H1 (cell line): ENCODE results near the gene CXCR5. TPM values are rescaled to one million over a fixed set of nuclear protein-coding genes. Genes with fewer than 3 reads are reported as not detected.

Experiments
- CTCF ChIA-PET: fragments of 300-600 bp; sonication (Branson Sonifier 250); formaldehyde crosslinking; loops from one replicate; lab custom pipeline; 2021; ENCODE audit not compliant: partially characterized antibody; lab: Charles Lee
- POLR2A ChIA-PET: fragments of 300-600 bp; sonication (Branson Sonifier 250); formaldehyde crosslinking; loops from one replicate; lab custom pipeline; 2021; ENCODE audit warnings: inconsistent platforms; ENCODE audit not compliant: partially characterized antibody; lab: Charles Lee
- DNase-seq, 2 experiments: peaks; one replicate each; pipeline versions ENCODE4 v3.0.0 to v3.0.0-alpha.2; 2010 to 2022; ENCODE audit warnings: low spot score in 2 of 2, low read depth in 1 of 2, mixed read lengths in 1 of 2
- FAIRE-seq: peaks from 2 replicates; lab custom pipeline; 2011; peaks lifted over from hg19 to GRCh38; lab: Jason Lieb, UNC
- H2AFZ ChIP-seq: 2 replicates; pipeline ENCODE4 v1.8.1; 2012; ENCODE audit warnings: low read length, inconsistent platforms
- H2AK5ac ChIP-seq: 2 replicates; pipeline ENCODE4 v1.6.1; 2013; ENCODE audit warnings: low read depth, low read length
- H2BK120ac ChIP-seq: replicated peaks from 2 replicates; pipeline ENCODE3; 2013; ENCODE audit warnings: low read depth, low read length, inconsistent platforms
- H2BK12ac ChIP-seq: 2 replicates; pipeline ENCODE4 v1.6.1; 2013; ENCODE audit warnings: low read depth, low read length
- H2BK15ac ChIP-seq: 2 replicates; pipeline ENCODE4 v1.6.1; 2013; ENCODE audit warnings: low read length
- H2BK20ac ChIP-seq: 2 replicates; pipeline ENCODE4 v1.6.1; 2013; ENCODE audit warnings: low read length
- H2BK5ac ChIP-seq: 2 replicates; pipeline ENCODE4 v1.6.1; 2013; ENCODE audit warnings: low read depth, low read length
- H3K14ac ChIP-seq: 2 replicates; pipeline ENCODE4 v1.6.1; 2013; ENCODE audit warnings: inconsistent platforms; ENCODE audit not compliant: insufficient read length
- H3K18ac ChIP-seq: 2 replicates; pipeline ENCODE4 v1.6.1; 2013; ENCODE audit warnings: low read length; ENCODE audit errors: extremely low read depth
- H3K23ac ChIP-seq: 2 replicates; pipeline ENCODE4 v1.6.1; 2013; ENCODE audit warnings: inconsistent platforms; ENCODE audit not compliant: insufficient read length
- H3K23me2 ChIP-seq: 2 replicates; pipeline ENCODE4 v1.6.1; 2013; ENCODE audit warnings: low read depth, low read length
- H3K27ac ChIP-seq: 2 replicates; pipeline ENCODE4 v1.6.1; 2011; ENCODE audit warnings: low read depth, low read length, inconsistent platforms
- H3K27me3 ChIP-seq, 4 experiments: replicated peaks in 1 of 4; 1 replicate in 1 of 4; 2 replicates in 3 of 4; pipeline versions ENCODE4 v1.6.1 to v1.8.1; 2011 to 2013; ENCODE audit warnings: low read length in 3 of 4, mild to moderate bottlenecking in 3 of 4, inconsistent platforms in 2 of 4, mixed read lengths in 2 of 4, moderate library complexity in 1 of 4; ENCODE audit not compliant: control insufficient read depth in 3 of 4, insufficient read depth in 3 of 4; ENCODE audit errors: extremely low read depth in 1 of 4
- H3K36me3 ChIP-seq, 4 experiments: 2 replicates each; pipeline versions ENCODE4 v1.6.1 to v1.8.1; 2011 to 2013; ENCODE audit warnings: mild to moderate bottlenecking in 4 of 4, low read length in 3 of 4, moderate library complexity in 2 of 4, control low read depth in 1 of 4, inconsistent platforms in 1 of 4; ENCODE audit not compliant: insufficient read depth in 4 of 4, control insufficient read depth in 2 of 4
- H3K4ac ChIP-seq: replicated peaks from 2 replicates; pipeline ENCODE3; 2013; ENCODE audit warnings: low read length, low read depth, mixed read lengths, inconsistent platforms; ENCODE audit not compliant: insufficient read length
- H3K4me1 ChIP-seq, 4 experiments: replicated peaks in 1 of 4; 1 replicate in 1 of 4; 2 replicates in 3 of 4; pipeline versions ENCODE4 v1.6.1 to v1.8.1; 2011 to 2013; ENCODE audit warnings: low read length in 3 of 4, inconsistent platforms in 2 of 4, mixed read lengths in 1 of 4; ENCODE audit not compliant: insufficient read depth in 4 of 4, control insufficient read depth in 3 of 4
- H3K4me2 ChIP-seq, 2 experiments: 2 replicates each; pipeline versions ENCODE4 v1.6.1 to v1.8.1; 2011 to 2013; ENCODE audit warnings: low read depth in 2 of 2, low read length in 2 of 2, control low read depth in 1 of 2, inconsistent platforms in 1 of 2, mild to moderate bottlenecking in 1 of 2; ENCODE audit not compliant: insufficient read depth in 1 of 2
- H3K4me3 ChIP-seq, 4 experiments: fragments of 200-600, 300-600 bp in 1 of 4; sonication (generic), shearing (Covaris generic), sonication (Bioruptor Twin) in 1 of 4; 2 replicates each; pipeline versions ENCODE4 v1.5.1 to v1.8.1; 2011 to 2016; ENCODE audit warnings: low read length in 4 of 4, low read depth in 3 of 4, control low read depth in 2 of 4, inconsistent platforms in 2 of 4, mild to moderate bottlenecking in 2 of 4, mixed read lengths in 1 of 4, moderate library complexity in 1 of 4; ENCODE audit not compliant: insufficient read depth in 2 of 4; ENCODE audit errors: extremely low read depth in 1 of 4
- H3K56ac ChIP-seq: replicated peaks from 2 replicates; pipeline ENCODE3; 2013; ENCODE audit warnings: low read depth, mild to moderate bottlenecking, mixed read lengths, low read length, inconsistent platforms; ENCODE audit not compliant: insufficient read length
- H3K79me1 ChIP-seq: 2 replicates; pipeline ENCODE4 v1.6.1; 2013; ENCODE audit warnings: low read depth, low read length, control low read depth
- H3K79me2 ChIP-seq, 2 experiments: 2 replicates each; pipeline versions ENCODE4 v1.6.1 to v1.8.1; 2012 to 2013; ENCODE audit warnings: low read length in 2 of 2, mild to moderate bottlenecking in 2 of 2, inconsistent platforms in 1 of 2; ENCODE audit not compliant: insufficient read depth in 2 of 2, control insufficient read depth in 1 of 2
- H3K9ac ChIP-seq, 4 experiments: replicated peaks in 1 of 4; 1 replicate in 1 of 4; 2 replicates in 3 of 4; pipeline versions ENCODE4 v1.6.1 to v1.8.1; 2011 to 2013; ENCODE audit warnings: low read depth in 3 of 4, low read length in 3 of 4, control low read depth in 2 of 4, mild to moderate bottlenecking in 2 of 4, moderate library complexity in 2 of 4, inconsistent platforms in 1 of 4; ENCODE audit errors: extremely low read depth in 1 of 4
- H3K9me3 ChIP-seq, 2 experiments: 2 replicates each; pipeline versions ENCODE4 v1.6.1 to v1.8.1; 2012 to 2013; ENCODE audit warnings: mild to moderate bottlenecking in 2 of 2, moderate library complexity in 2 of 2, control low read depth in 1 of 2, inconsistent platforms in 1 of 2, low read depth in 1 of 2, low read length in 1 of 2, mixed read lengths in 1 of 2; ENCODE audit not compliant: insufficient read depth in 2 of 2
- H4K20me1 ChIP-seq, 2 experiments: replicated peaks in 1 of 2; 2 replicates each; pipeline versions ENCODE3 to v1.8.1; 2011 to 2013; ENCODE audit warnings: inconsistent platforms in 2 of 2, low read length in 2 of 2, mild to moderate bottlenecking in 1 of 2; ENCODE audit not compliant: insufficient read depth in 2 of 2, control insufficient read depth in 1 of 2
- H4K5ac ChIP-seq: 2 replicates; pipeline ENCODE4 v1.6.1; 2013; ENCODE audit warnings: low read length, low read depth, mixed read lengths, inconsistent platforms; ENCODE audit not compliant: insufficient read length
- H4K8ac ChIP-seq: 2 replicates; pipeline ENCODE4 v1.8.0; 2013; ENCODE audit warnings: mild to moderate bottlenecking, moderate library complexity, low read length, inconsistent platforms; ENCODE audit not compliant: insufficient read depth; ENCODE audit errors: extremely low read depth
- H4K91ac ChIP-seq: replicated peaks from 2 replicates; pipeline ENCODE3; 2013; ENCODE audit warnings: low read length, mixed read lengths, inconsistent platforms; ENCODE audit not compliant: insufficient read length
- ATF2 ChIP-seq: IDR thresholded peaks from 2 replicates; pipeline ENCODE4 v1.6.1; 2012; ENCODE audit warnings: low read length, inconsistent platforms
- BRCA1 ChIP-seq: IDR thresholded peaks from 2 replicates; pipeline ENCODE4 v1.6.1; 2012; ENCODE audit warnings: low read depth, low read length, improper control_type of control experiment
- EGR1 ChIP-seq: IDR thresholded peaks from 2 replicates; pipeline ENCODE4 v1.6.1; 2011; ENCODE audit warnings: low read depth, low read length, borderline replicate concordance
- EZH2 ChIP-seq: fragments of 200-600 bp; sonication (generic); IDR thresholded peaks from 2 replicates; pipeline ENCODE4 v1.7.1; 2012; ENCODE audit warnings: low read depth, mild to moderate bottlenecking, moderate library complexity, low read length, inconsistent platforms; ENCODE audit not compliant: severe bottlenecking
- GABPA ChIP-seq: IDR thresholded peaks from 2 replicates; pipeline ENCODE4 v1.6.1; 2011; ENCODE audit warnings: mild to moderate bottlenecking, low read length, moderate library complexity, borderline replicate concordance; ENCODE audit not compliant: insufficient read depth
- HDAC6 ChIP-seq: IDR thresholded peaks from one replicate; pipeline ENCODE4 v1.7.1; 2012; ENCODE audit warnings: low read depth, mild to moderate bottlenecking, inconsistent platforms, low read length, moderate library complexity
- KDM1A ChIP-seq: fragments of 200-600, 300-600 bp; sonication (generic); IDR thresholded peaks from 2 replicates; pipeline ENCODE4 v1.7.1; 2016; ENCODE audit warnings: mild to moderate bottlenecking, low read length, borderline replicate concordance
- PHF8 ChIP-seq: fragments of 200-600 bp; sonication (generic); conservative IDR thresholded peaks from 2 replicates; pipeline ENCODE4 v1.7.1; 2012; ENCODE audit warnings: low read depth, mild to moderate bottlenecking, inconsistent platforms, low read length, moderate library complexity
- POLR2AphosphoS5 ChIP-seq: IDR thresholded peaks from 2 replicates; pipeline ENCODE4 v1.6.1; 2011; ENCODE audit warnings: low read depth, low read length
- SIN3A ChIP-seq, 2 experiments: IDR thresholded peaks in 1 of 2; conservative IDR thresholded peaks in 1 of 2; 2 replicates each; pipeline ENCODE4 v1.6.1; 2011 to 2012; ENCODE audit warnings: low read length in 2 of 2, improper control_type of control experiment in 1 of 2, low read depth in 1 of 2, mild to moderate bottlenecking in 1 of 2
- TBP ChIP-seq: IDR thresholded peaks from 2 replicates; pipeline ENCODE4 v1.6.1; 2011; ENCODE audit warnings: low read depth, low read length, improper control_type of control experiment
- WGBS, 2 experiments: shearing (Covaris generic) in 1 of 2; methylation state at CpG; one replicate each; pipeline versions ENCODE4 v1.1.6 to v1.1.7; 2013 to 2015; ENCODE audit warnings: low lambda C conversion rate in 2 of 2, mixed read lengths in 2 of 2, inconsistent platforms in 1 of 2, low coverage in 1 of 2, missing lambda C conversion rate in 1 of 2; ENCODE audit not compliant: insufficient replicate concordance in 2 of 2, insufficient coverage in 1 of 2, insufficient read length in 1 of 2; ENCODE audit errors: extremely low coverage in 1 of 2, missing lambda C conversion rate in 1 of 2; 5-methylcytosine and 5-hydroxymethylcytosine counted together
- polyA plus RNA-seq, 7 experiments: library from polyadenylated mRNA; depleted of rRNA in 3 of 7; stranded (reverse) in 5 of 7; unstranded in 2 of 7; fragments of >200 nt in 5 of 7; fragments of 200-250 nt in 2 of 7; gene quantifications; 1 replicate in 5 of 7; 2 replicates in 1 of 7; 4 replicates in 1 of 7; pipeline versions ENCODE4 v1.2.1 to v1.2.3, GENCODE V29; 2011 to 2013; ENCODE audit warnings: missing spikeins in 2 of 7, mixed read lengths in 2 of 7
- total RNA-seq: library from RNA; stranded (reverse); fragmentation: NEBNext Ultra II Directional; extraction: Animal tissue kit (Norgen Biotek cat#: 25700); gene quantifications from 2 replicates; pipeline ENCODE4 v1.2.1, GENCODE V29; 2021

Gene CXCR5
- total and polyA plus RNA-seq, 2 of the 8 experiments (the other 6 are each of a cell fraction or from before 2014, with no cell fraction given): not detected

DNA sequence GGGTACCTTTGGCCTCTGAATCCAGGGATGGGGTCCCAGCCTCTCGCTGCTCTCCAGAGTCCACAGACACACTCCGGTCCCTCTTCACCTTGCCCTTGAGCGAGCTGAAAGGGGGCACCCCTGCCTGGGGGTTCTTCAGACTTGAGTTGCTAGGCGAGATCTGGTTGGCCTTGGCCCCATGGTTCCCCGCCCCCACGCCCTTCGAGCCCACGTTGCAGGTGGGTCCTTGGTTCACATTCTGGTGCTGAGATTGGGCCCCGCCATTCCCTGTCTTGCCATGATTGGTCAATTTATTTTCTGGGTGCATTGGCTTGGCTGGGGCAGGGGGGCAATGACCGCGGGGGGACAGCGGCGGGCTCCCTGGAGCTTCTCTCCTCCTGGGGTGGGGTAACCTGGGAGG lies 24.6 kb downstream of the CXCR5 start:
- peaks cover 7% of the 10 kb centered on the region; the same call in 1 of the 2 replicates for H3K79me1 ChIP-seq
- H3K79me2 ChIP-seq: peaks cover 4 to 66% of the 10 kb centered on the region in 2 experiments
- no peak overlapping the region; the same call in 1 of the 2 replicates for H4K8ac ChIP-seq
- peaks cover 4 to 48% (median 40%) of the 10 kb centered on the region in 4 experiments for H3K4me1 ChIP-seq
- H2BK20ac ChIP-seq: peak overlapping the region; percentile 90; the same call in 1 of the 2 replicates
- H2BK12ac ChIP-seq: peak overlapping the region; percentile 85
- peaks cover 19% of the 10 kb centered on the region for H3K23me2 ChIP-seq
- H4K91ac ChIP-seq: peak overlapping the region; percentile 5
- peak overlapping the region; percentile 92; the same call in 1 of the 2 replicates for H2BK15ac ChIP-seq
- H2AK5ac ChIP-seq: peak overlapping the region; percentile 92
- peak overlapping the region in 1 of 4 experiments; percentile 61; a peak in 2 of 8 replicates for H3K4me3 ChIP-seq
- H3K4me2 ChIP-seq: peak overlapping the region; percentile 86 to 92; a peak in 3 of 4 replicates
- H3K14ac ChIP-seq: no peak overlapping the region
- no peaks in the 10 kb centered on the region for H3K27me3 ChIP-seq
- H3K9me3 ChIP-seq: no peaks in the 10 kb centered on the region
- WGBS, 2 experiments: 76% methylated on average over 9 of the region's 13 CpGs; no CpG with 5 or more reads in 1 of the 2 experiments
- H4K20me1 ChIP-seq: peaks cover 2 to 16% of the 10 kb centered on the region in 2 experiments
- H3K18ac ChIP-seq: peak overlapping the region; percentile 84; the same call in 1 of the 2 replicates
- H3K4ac ChIP-seq: no peak overlapping the region
- no peak overlapping the region for H3K9ac ChIP-seq
- peaks cover 11 to 29% (median 22%) of the 10 kb centered on the region in 4 experiments; a peak in 7 of 8 replicates for H3K36me3 ChIP-seq
- no peak overlapping the region for H3K56ac ChIP-seq
- H2BK5ac ChIP-seq: 0 out of 2 replicates have a peak overlapping the region, but pooled peaks have one; percentile 76
- POLR2A ChIA-PET: interaction anchor here (1.0 to 10.7 kb wide), 7 partner anchors 10 to 303 kb away, joined by 3 to 101 read pairs (median 6); partner anchors contain the start of gene DDX6
- no peak overlapping the region for H4K5ac ChIP-seq
- H3K23ac ChIP-seq: no peak overlapping the region
- H3K27ac ChIP-seq: no peak overlapping the region
- no peak overlapping the region for H2AFZ ChIP-seq
- CTCF ChIA-PET: interaction anchor here (0.6 to 3.6 kb wide), 14 partner anchors 9 to 219 kb away, joined by 3 to 23 read pairs (median 4); partner anchors contain the start of genes DDX6 and UPK2
- H2BK120ac ChIP-seq: peak overlapping the region; percentile 5
- FAIRE-seq (no peak), DNase-seq (no peak)
- TF ChIP-seq BRCA1 (no peak), PHF8 (no peak), EGR1 (no peak), ATF2 (no peak), HDAC6 (no peak), POLR2AphosphoS5 (no peak), EZH2 (no peak), TBP (no peak), GABPA (no peak), KDM1A (no peak), SIN3A (conservative IDR thresholded peaks at IDR 0.05 in 1 of 2, IDR thresholded peaks at IDR 0.05 in 1 of 2; ENCODE audit: low read depth in 1 of 2, low read length in 2 of 2) (no peak)
